ENCODE measurements around the gene SIRT2. TPM values are rescaled to one million over a fixed set of nuclear protein-coding genes. Genes with fewer than 3 reads are reported as not detected.
A peak's percentile ranks its signal among the peaks of the same experiment; 100 is the strongest.

SIRT2 gene
- total RNA-seq, 1 donor from 2014 or later = 60.1 TPM

GRCh38 chr19:38849860-38850435 lies 49.5 kb downstream of the SIRT2 start, which contains the start of gene HNRNPL:
HNRNPL (minus strand) TSS chr19:38849986; CDS start chr19:38849966, 20 bp downstream.
- peak; percentile 81 to 91 for ATAC-seq
- Histone ChIP-seq H3K36me3 (peaks cover 36% of the 10 kb centered on the region), H3K9me3 (no peaks in the 10 kb centered on the region), H3K27me3 (ENCODE audit: low read depth) (no peaks in the 10 kb centered on the region), H3K27ac (peak within 1 kb of the TSS; percentile 100), H3K4me3 (peak within 1 kb of the TSS; percentile 83), H3K4me1 (peaks cover 42% of the 10 kb centered on the region)
- TF ChIP-seq, protein P1, sequence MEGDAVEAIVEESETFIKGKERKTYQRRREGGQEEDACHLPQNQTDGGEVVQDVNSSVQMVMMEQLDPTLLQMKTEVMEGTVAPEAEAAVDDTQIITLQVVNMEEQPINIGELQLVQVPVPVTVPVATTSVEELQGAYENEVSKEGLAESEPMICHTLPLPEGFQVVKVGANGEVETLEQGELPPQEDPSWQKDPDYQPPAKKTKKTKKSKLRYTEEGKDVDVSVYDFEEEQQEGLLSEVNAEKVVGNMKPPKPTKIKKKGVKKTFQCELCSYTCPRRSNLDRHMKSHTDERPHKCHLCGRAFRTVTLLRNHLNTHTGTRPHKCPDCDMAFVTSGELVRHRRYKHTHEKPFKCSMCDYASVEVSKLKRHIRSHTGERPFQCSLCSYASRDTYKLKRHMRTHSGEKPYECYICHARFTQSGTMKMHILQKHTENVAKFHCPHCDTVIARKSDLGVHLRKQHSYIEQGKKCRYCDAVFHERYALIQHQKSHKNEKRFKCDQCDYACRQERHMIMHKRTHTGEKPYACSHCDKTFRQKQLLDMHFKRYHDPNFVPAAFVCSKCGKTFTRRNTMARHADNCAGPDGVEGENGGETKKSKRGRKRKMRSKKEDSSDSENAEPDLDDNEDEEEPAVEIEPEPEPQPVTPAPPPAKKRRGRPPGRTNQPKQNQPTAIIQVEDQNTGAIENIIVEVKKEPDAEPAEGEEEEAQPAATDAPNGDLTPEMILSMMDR (IDR thresholded peaks at IDR 0.05) = peak; percentile 54
- DNase-seq = peak; percentile 99
- intact Hi-C loops (cut with DNase I) = no loop called here

GRCh38 chr19:38849147-38849859 lies 50.1 kb downstream of the SIRT2 start:
- no peaks in the 10 kb centered on the region for H3K9me3 ChIP-seq
- H3K4me1 ChIP-seq = peaks cover 42% of the 10 kb centered on the region
- TF ChIP-seq, protein P1 (IDR thresholded peaks at IDR 0.05) = no peak
- DNase-seq (peak; percentile 98), ATAC-seq (peak; percentile 70 to 76)
- intact Hi-C loops (cut with DNase I) = no loop called here
- H3K27me3 ChIP-seq (ENCODE audit: low read depth) = no peaks in the 10 kb centered on the region
- H3K36me3 ChIP-seq = peaks cover 43% of the 10 kb centered on the region
- H3K27ac ChIP-seq = peak overlapping the region; percentile 100
- peak overlapping the region; percentile 83 for H3K4me3 ChIP-seq

- Histone ChIP-seq H3K27me3 (ENCODE audit: low read depth) (no peaks in the 10 kb centered on the region), H3K9me3 (no peaks in the 10 kb centered on the region), H3K4me3 (peak overlapping the region; percentile 83), H3K36me3 (peaks cover 50% of the 10 kb centered on the region), H3K4me1 (peaks cover 50% of the 10 kb centered on the region), H3K27ac (peak overlapping the region; percentile 100)
- TF ChIP-seq, protein P1 (IDR thresholded peaks at IDR 0.05) = no peak
- DNase-seq (no peak), ATAC-seq (no peak)
- intact Hi-C loops (cut with DNase I) = no loop called here
These were observed 50.9 kb downstream of the SIRT2 start for GRCh38 chr19:38848299-38849146.

DNA sequence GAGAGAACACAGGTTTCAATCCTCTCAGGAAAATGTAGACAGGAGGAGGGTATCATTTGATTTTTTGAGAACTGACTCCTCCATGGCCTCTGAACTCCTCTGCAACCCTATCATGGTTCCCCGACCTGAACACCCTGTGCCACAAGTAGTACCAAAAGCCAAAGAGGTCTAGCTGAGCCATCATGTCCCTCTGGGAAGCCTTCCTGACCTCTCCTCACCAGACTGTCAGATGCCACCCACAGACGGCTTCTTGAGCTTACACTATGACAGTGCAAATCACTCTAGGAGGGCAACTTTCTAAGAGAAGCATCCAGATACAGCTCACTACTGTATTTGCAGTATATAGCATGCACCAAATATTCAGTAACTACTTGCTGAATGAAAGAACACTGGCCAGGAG lies 53.3 kb downstream of the SIRT2 start:
- Histone ChIP-seq H3K27ac (no peak overlapping the region), H3K4me1 (peaks cover 51% of the 10 kb centered on the region), H3K27me3 (ENCODE audit: low read depth) (no peaks in the 10 kb centered on the region), H3K36me3 (peaks cover 75% of the 10 kb centered on the region), H3K9me3 (no peaks in the 10 kb centered on the region), H3K4me3 (no peak overlapping the region)
- TF ChIP-seq, protein P1 (IDR thresholded peaks at IDR 0.05) = no peak
- no peak for DNase-seq
- intact Hi-C loops (cut with DNase I) = no loop called here
- no peak for ATAC-seq

- no peak for DNase-seq
- intact Hi-C loops (cut with DNase I) = no loop called here
- TF ChIP-seq, protein P1 (IDR thresholded peaks at IDR 0.05) = no peak
- no peak for ATAC-seq
- Histone ChIP-seq H3K36me3 (peaks cover 81% of the 10 kb centered on the region), H3K9me3 (no peaks in the 10 kb centered on the region), H3K4me3 (no peak overlapping the region), H3K4me1 (peaks cover 53% of the 10 kb centered on the region), H3K27ac (no peak overlapping the region), H3K27me3 (ENCODE audit: low read depth) (no peaks in the 10 kb centered on the region)
These were observed 53.9 kb downstream of the SIRT2 start for GRCh38 chr19:38845374-38846024.
